Right kidney (tissue), 1 donor: ENCODE results near the gene CLSTN2.

Experiments used
- DNase-seq: peaks from one replicate; pipeline ENCODE4 v3.0.0-alpha.2; 2016

CLSTN2 gene

DNA sequence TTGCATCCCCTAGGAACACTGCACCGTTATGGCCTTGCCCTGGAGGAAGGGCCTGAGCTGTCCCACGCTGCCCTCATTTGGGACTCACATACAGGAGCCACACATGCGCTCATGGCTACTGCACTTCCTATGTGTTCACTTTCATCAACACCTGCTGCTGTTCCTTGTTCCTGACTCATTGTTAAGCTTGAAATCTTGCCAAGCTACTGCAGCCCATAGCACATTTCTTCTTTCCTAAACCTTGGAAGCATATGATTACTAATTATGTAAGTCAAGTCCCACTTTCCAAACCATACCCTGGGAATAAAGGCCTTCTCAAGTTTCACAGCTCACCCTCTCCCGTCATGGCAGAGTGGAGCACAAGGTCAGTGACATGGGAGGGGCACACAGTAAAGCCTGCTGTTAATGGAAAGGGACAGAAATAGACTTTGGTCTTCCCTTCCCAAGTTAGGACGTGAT lies 307.9 kb downstream of the CLSTN2 start:
- DNase-seq: no peak

DNA sequence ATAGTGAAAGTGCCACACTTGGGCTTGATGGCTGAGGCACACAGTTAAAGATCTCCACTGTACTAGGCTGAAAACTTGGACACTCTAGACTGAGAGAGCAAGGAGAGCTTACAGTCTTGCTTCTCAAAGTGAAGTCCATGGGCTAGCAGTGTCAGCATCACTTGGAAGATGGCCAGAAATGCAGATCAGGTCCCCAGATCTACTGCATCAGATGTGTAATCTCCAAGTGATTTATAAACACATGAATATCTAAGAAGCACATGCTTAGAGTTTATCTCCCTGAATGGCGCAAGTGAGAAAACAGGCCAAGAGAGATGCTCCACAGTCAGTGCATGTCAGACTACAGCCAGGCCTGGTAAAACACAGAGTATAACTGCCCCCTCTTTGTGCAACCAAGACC lies 308.6 kb downstream of the CLSTN2 start:
- DNase-seq: no peak

DNA sequence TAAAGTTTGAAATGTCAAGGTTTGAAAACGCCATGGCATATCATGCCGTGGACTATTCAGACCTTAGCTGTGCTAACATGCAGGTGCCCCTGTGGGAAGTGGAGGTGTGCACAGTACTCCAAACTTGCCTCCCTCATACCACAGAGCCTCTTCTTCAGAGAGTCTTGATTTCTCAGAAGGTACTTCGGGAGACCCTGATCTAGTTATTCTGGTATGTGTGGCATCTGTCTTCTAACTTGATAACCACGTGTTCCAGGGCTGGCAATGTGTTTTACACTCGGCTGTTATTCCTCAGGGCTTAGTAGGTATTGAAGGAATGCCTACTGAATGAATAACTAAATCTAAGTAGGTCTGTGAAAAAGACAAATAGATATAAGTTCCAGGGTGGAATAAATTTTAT lies 309.9 kb downstream of the CLSTN2 start:
- no peak for DNase-seq

DNA sequence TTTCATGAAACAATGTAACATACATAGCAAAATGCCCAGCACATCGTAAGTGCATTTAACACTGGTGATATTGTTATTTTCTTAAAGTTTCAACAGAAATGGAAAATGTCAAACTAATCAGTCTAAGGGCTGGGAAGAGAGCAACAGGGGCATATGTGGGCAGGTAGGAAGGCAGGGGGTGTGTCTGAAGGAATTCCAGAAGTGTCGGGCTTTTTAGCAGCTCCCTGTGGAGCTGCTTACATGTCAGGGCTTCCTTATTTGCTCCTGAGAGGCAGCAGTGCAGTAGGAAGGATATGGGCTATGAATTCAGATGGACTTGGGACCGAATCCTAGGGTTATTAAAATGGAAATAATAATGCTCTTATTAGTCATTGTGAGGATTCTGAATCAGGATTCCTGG lies 311.6 kb downstream of the CLSTN2 start:
- DNase-seq: no peak

DNA sequence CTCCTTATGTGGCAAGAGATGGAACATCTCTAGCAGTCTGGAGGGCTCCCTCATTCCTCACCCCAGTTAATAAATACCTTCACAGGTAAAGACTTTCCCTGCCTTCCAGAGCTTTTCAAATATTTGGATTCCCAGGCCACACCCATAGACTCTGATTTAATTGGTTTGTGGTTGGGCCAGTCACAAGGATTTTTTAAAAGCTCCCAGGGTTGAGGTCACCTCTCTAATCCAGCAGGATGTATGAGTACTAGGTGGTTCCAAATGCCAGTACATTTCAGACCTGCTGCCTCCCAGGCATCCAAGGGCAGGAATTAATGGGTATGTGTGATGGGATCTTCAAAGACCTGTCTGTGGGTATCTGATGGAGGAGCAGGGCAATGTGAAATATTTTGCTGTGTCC lies 312.8 kb downstream of the CLSTN2 start:
- DNase-seq: no peak

DNA sequence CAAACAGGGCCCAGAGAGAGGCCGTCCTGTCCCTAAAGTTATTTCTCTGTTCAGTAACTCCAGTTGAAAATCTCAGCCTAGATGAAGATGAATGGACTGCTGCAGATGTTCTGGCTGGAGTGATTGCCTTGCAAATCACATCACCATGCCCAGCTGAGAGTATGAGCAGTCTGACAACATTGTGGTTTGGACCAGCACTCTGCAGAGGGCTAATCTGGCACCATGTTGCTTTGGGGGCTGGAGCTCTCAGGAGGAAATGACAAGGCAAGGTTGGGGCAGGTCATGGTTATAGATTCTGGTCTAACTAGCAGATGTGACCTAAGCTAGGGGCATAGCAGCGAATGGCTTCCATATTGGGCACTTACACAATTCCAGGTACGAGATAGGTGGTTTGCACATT lies 314.2 kb downstream of the CLSTN2 start:
- DNase-seq: no peak

DNA sequence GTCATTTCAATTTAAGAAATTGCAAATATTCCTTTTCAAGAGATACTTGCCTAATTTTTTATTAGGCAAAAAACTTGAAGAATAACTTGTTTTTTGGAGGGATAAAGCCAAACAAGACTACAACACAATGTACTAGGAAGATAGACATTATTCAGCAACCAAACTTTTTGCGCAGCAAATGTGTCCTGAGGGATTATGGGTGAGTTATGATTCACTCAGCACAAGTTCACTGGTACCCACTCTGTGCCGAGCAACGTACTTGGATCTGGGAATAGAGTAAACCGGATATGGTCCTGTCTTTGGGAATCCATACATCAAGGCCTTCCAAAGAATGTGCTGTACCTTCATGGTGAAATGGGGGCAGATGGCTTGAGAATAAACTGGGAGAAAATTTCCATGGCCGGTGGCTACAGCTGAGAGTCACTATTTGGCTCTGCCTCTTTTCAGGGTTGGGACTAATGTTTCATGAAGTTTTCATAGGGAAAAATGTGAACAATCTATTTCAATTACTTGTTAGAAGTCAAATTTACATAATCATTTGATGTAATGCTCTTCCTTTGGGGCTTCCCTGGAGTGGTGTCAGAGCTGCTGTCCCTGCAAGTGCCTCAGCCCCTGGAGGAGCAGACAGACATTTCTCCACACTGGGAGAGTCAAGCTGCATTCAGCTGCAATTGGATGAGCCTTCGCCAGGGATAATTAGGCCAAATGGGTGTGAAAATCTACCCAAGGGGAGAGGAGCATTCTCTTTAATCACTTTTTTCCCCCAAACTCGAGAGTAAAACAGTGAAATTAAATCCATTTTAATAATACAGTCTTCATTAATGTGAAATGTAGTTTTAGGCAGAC lies 315.2 kb downstream of the CLSTN2 start:
- no peak for DNase-seq

DNA sequence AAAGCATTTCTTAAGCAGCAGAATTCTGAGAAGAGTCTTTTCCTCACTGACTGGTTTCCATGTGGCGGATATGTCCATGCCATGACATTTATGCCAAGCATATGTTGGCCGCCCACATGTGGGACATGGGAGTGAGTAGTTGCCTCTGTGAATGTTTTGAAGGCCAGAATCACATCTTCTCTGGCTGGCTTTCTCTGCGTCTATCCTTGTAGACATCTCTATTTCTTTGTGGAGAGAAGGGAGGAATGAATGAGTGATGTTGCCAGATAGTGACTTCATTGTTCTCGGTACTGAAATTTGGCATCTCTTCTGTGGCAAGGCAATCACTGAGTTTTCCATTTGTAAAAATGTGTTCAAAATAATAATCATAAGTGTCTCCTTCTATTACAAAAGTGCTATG lies 316.0 kb downstream of the CLSTN2 start:
- no peak for DNase-seq

DNA sequence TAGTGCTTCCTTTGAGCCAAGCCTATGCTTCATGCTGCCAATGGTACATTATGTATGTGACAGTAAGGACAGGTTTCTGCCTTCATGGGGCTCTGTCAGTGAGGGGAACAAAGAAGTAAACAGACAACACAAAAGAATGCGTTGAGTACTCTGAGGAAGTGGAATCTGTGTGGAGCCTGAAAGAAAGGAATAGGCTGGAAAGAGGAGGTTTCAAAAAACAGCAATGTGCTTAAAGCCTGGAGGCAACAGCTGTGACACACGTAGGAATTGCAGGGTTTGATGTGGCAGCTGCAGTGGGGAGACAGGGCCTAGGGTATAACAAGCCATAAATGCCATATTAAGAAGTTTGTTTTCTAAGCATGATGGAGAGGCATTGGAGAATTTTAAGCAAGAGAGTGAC lies 316.7 kb downstream of the CLSTN2 start:
- DNase-seq: no peak

DNA sequence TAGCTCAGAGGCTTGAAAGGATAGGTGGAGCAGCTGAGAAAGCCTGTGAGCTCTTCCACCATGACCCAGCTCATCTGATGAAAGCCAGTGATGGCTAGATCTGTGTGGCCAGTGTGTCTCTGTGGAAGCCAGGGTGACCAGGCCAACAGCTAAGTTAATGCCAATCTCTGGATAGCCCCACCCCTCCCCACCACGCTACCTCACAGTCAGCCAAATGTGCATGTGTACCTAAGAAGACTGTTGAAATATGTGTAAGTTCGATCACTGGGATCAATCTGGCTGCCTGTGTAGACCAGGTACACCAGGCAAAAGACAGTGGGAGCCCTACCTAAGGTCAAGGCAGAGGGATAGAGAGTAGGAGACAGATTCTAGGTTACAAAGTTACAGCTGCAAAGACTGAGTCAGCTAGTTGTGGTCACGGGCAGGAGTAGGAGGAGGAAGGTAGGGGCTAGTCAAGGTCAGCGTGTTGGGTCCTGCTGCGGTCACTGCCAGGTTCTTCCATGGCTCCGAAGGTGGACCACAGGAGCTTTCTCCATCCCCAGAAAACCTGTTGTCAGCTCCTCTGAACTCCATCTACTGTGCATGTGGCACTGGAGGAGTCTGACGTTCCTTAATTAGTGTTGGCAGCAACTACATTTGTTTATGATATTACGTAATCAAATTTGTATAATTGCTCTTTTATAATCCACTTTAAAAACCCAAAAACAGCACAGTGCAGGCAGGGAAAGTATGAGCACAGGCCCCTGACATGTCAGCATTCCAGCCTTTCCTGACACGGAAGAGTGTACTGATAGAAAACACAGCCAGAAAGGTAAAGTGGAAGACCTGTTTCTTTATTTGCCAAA lies 318.0 kb downstream of the CLSTN2 start:
- no peak for DNase-seq

DNA sequence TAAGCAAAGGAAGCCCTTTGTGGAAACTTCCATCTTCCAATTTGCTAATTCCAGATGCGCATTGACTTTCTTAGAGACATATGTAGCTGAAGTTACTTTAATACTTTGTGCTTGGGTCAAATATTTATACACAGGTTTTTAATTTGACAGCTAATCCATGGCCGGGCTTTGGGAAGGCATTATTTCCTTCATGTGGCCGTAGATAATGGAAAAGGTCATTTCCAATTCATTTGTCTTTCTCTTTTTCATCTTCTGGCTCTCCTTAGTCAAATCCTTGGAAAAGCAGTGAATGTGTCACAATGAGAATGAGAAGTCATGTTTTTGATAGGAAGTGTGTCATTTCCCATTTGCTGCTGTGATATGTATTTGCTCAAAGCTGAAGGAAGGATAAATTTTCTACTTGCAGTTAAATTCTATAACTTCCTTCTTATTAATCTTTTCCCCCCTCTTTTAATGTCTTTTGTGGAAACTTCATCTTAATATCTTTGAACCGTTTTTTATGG lies 323.3 kb downstream of the CLSTN2 start:
- DNase-seq: no peak

DNA sequence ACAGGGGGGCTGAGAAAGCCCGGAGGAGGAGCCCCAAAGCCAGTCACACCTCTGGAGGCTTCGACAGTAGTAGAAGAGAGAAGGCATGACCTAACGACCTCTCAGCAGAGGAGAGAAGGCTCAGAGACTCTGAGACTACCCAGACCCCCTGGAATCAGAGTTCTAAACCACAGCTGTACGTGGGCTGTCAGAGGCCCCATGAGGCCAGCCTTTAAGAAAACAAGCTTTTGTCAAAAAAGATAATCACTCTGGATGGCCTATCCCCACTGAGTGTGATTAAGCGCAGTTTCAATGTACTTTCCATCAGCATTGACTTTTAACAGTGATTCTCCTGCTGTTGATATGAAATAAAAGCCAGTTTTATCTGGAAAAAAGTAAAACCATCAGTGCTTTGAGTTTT lies 330.3 kb downstream of the CLSTN2 start:
- DNase-seq: no peak

DNA sequence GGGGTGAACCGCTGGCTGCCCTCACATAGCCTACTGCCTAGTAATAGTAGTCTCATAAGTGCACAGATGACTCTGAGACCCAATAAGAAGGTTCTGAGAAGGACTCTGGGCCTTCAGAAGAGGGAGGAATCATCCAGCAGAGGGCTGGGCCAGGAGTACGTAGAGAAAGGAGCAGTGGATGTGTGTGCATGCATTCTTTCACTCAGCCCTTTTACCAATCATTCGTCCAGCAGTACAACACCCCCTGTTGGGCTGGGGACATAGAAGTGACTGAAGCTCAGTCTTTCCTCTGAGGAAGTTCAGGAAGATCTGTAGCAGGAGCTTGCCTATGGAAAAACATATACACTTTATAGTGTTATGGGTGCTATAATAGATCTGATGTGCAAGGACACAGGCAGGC lies 333.1 kb downstream of the CLSTN2 start:
- DNase-seq: no peak

DNA sequence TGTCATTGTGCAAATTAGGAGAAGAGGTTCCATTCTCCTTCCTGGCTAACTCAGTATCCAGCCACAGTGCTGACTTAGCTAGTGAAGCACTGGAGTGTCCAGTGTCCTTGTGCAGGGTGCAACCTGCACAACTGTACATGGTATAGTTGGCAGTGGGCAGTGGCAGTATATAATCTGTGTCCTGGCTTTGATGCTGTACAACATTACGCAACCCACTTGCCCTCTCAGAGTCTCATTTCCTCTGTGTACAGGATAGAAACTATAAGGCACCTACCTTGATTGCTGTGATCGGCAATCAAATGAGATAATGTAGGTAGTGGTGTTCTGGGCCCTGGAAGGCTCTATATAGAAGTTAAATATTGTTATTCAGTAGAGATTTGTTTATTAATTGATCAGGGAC lies 333.6 kb downstream of the CLSTN2 start:
- DNase-seq: no peak

DNA sequence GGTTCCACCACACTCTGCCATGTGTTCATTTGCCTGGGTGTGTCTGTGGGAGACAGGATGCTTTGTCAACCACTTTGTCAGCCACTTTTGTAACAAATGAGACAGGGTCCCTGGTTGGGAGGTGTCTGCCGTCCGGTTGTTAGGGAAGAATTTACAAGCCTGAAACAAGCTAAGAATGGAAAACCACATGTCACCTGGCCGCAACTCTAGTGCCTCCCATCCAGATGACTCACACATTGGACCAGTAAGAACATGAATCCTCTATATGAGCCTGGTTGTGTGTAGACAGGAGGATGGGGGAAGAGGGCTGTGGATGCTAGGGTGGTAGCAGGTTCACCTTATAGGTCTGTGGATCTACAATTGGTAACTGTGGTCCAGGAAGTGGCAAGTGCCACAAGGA lies 335.3 kb downstream of the CLSTN2 start:
- no peak for DNase-seq

DNA sequence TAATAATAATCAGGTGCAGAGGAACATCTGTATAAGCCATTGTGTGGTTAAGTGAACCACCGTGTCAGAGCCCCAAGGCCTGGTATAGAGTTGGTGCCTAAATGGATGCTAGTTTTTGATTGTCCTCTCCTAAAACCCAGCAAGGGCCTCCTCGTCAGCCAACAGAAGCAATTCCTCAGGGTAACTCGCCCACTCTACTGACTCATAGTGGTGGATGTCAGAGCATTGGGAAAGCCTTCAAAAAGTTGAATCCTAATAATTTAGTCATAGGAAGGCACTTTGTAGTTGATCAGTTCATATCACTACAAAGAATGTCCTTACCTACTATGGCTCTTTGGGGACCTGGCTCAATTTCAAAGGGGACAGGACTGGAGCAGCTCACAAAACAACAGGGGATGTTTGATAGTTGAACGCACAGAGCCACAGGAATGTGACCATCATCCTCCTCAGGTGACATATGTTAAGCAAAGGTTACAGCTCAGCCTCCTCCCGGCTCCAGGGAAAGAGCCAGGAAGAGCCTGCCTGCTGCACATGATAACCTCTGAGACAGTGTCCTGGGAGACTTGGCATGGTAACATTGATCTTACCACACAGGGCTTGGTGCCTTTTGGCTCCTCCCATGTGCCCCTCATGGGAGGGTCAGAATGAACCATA lies 338.7 kb downstream of the CLSTN2 start:
- no peak for DNase-seq

DNA sequence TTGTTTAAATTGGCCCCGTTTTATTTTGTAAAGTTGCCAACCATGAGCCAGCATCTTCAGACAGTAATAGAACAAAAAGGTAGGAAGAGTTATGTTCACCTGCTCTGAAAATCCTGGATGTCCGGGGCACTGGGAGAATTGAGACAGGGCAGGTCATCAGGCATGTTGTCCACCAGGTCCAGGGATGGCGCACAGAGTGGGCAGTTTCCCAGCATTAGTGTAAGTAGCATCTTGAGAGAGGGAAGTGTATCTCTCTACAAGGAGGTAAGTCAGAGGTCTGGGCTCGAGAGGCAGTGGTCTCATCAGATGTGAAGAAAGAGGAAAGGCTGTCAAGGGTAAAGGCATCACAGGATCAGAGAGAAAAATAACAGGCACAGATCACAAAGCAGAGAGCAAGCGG lies 339.4 kb downstream of the CLSTN2 start:
- no peak for DNase-seq

DNA sequence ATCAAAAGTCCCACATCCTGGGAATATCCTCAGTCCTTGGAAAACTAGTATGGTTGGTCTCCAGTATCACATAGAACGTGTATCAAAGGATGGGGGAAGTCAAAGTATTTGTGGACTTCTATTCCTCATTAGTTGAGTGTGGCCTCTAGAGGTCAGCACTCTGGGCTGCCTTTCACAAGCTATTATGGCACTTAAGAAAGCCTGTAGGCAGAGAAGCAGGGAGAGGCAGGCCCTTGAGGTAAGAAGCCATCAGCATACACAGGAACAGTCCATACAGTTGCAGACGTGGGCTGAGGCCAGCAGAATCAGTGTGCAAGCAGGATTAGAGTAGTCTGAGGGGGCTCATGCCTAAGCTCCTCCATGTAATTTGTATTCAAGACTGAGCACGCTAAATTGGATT lies 341.7 kb downstream of the CLSTN2 start:
- no peak for DNase-seq

DNA sequence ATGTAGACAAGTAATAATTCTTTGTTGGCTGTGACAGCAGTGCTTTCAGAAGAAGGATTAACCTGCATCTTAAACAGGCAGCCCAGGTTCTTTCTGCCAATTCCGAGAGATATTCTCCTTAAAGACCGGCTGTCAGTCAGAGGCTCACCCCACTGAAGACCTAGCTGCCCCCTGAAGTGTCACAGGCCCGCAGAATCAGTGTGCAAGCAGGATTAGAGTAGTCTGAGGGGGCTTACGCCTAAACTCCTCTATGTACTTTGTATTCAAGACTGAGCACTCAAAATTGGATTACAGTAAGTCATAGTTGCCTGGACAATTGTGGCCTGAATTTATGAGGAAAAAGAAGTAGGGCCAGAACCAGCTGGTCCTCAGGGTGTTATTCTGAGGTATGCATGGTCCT lies 342.9 kb downstream of the CLSTN2 start:
- no peak for DNase-seq

DNA sequence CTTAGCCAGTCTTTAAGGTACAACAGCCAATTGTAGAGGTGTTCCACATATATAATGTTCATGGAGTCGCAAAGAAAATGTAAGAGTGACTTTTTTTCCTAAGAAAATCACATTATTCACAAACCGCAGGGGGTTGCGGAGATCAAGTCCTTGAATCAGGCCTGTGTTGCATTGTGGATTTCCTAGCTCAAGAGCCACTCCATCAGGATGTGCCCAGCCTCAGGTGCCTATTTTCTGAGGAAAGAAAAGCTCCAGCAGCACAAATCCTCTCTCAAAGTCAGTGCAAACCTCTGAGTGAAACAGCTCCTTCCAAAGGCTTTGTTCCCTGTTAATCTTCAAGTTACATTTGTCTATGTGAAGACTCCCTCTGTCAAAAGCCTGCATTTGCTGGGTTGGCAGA lies 349.4 kb downstream of the CLSTN2 start:
- DNase-seq: no peak

DNA sequence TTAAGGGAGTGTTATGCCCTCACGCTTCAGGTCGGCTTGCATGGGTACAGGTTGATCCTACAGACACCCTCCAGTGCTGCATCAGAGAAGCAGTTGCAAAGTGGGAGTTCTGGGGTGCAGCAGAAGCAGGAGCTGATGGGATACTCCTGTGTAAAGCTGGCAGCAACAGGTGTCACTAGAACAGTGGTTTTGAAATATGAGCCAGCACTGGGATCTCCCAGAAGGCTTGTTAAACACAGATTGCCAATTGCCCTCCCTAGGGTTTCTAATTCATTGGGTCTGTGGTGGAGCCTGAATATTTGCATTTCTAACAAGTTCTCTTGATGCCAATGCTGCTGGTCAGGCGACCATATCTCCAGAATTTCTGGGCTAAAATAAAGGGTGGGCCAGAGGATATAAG lies 350.4 kb downstream of the CLSTN2 start:
- no peak for DNase-seq

DNA sequence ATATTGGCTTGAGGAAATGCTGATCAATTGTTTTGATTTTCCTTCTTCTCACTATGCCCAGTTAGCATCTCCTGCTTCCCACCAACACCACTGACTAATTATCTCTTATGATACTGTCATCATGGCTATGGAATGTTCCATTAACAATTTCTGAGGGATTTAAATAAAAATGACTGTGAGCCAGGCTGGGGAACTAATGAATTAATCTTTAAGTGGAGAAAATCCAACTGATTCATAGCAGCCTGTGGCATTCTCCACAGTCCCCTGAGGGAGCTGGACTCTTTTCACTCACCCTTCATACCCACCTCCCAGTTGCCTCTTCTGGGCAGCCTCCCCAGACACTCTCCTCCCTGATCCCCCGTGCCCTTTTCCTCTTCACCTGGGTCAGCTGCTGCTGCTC lies 353.6 kb downstream of the CLSTN2 start:
- DNase-seq: no peak

DNA sequence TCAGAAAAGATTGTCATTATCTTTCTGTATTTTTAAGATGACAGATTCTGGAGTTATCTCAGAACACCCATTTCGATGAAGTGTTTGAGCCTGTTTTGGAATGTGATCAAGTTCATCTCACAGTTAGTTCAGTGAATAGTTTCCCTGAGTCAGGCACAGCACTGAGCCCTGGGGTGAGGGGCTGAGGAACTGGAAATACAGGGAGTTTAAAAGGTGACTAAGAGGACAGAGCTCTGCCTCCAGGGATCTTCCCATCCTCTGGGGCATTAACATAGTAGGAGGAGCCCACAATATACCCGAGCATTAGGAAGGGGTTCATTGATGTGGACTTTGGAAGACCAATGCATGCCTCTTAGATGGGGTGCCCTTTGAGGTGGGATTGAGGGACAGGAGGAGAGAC lies 355.1 kb downstream of the CLSTN2 start:
- no peak for DNase-seq
